Kidney epithelial cell (primary cell): ENCODE data around the gene TLR5. TPM values are rescaled to one million over a fixed set of nuclear protein-coding genes. Genes with fewer than 3 reads are reported as not detected.

Experiments used
- DNase-seq: peaks from one replicate; pipeline ENCODE4 v3.0.0-alpha.2; 2010; ENCODE audit warnings: low read depth
- H3K27me3 ChIP-seq: 2 replicates; pipeline ENCODE4 v1.6.0; 2011; ENCODE audit warnings: low read length; ENCODE audit not compliant: control insufficient read depth, insufficient read depth
- H3K36me3 ChIP-seq: 2 replicates; pipeline ENCODE4 v1.5.1; 2011; ENCODE audit warnings: low read length; ENCODE audit not compliant: control insufficient read depth, insufficient read depth
- H3K4me3 ChIP-seq: 2 replicates; pipeline ENCODE4 v1.5.1; 2011; ENCODE audit warnings: low read depth, mild to moderate bottlenecking, control low read depth, low read length
- total RNA-seq: library from RNA; depleted of rRNA; stranded (reverse); fragments of >200 nt; gene quantifications from 2 replicates; pipeline ENCODE4 v1.2.3, GENCODE V29; 2015
- TF ChIP-seq, protein P1 (sequence below): IDR thresholded peaks from 2 replicates; pipeline ENCODE4 v1.5.1; 2011; ENCODE audit warnings: mild to moderate bottlenecking, moderate library complexity, low read length, control low read depth, inconsistent platforms; ENCODE audit not compliant: insufficient read depth, poor library complexity, severe bottlenecking

Gene TLR5
- total RNA-seq, 1 donor from 2014 or later, result 3.7 TPM

DNA sequence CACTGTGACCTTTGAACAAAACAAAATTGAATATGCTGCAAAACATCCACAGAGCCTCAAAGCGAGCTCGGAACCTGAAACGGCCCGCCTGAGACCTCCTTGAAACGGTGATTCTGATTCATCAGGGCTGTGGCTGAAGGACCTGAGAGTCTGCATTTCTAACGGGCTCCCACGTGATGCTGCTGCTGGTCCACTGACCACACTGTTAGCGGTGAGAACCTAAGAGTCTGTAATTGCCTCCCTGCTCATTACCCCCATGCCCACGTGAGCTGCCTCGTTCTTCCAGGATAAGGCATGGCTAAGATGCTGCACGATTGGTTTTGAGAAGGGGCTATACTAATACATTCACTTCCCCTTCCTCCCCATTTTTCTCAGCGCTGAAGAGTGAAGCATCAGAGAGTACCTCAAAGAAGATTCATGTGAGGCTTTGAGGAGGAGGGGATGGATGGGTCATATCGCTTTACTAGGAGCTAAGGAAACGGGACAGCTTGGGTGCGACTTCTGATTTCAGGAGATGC is 9.7 kb downstream of the TLR5 start:
- Histone ChIP-seq H3K36me3 (no peaks in the 10 kb centered on the region), H3K4me3 (no peak overlapping the region), H3K27me3 (peaks cover 3% of the 10 kb centered on the region)
- TF ChIP-seq, protein P1, sequence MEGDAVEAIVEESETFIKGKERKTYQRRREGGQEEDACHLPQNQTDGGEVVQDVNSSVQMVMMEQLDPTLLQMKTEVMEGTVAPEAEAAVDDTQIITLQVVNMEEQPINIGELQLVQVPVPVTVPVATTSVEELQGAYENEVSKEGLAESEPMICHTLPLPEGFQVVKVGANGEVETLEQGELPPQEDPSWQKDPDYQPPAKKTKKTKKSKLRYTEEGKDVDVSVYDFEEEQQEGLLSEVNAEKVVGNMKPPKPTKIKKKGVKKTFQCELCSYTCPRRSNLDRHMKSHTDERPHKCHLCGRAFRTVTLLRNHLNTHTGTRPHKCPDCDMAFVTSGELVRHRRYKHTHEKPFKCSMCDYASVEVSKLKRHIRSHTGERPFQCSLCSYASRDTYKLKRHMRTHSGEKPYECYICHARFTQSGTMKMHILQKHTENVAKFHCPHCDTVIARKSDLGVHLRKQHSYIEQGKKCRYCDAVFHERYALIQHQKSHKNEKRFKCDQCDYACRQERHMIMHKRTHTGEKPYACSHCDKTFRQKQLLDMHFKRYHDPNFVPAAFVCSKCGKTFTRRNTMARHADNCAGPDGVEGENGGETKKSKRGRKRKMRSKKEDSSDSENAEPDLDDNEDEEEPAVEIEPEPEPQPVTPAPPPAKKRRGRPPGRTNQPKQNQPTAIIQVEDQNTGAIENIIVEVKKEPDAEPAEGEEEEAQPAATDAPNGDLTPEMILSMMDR, result no peak
- DNase-seq, result no peak

DNA sequence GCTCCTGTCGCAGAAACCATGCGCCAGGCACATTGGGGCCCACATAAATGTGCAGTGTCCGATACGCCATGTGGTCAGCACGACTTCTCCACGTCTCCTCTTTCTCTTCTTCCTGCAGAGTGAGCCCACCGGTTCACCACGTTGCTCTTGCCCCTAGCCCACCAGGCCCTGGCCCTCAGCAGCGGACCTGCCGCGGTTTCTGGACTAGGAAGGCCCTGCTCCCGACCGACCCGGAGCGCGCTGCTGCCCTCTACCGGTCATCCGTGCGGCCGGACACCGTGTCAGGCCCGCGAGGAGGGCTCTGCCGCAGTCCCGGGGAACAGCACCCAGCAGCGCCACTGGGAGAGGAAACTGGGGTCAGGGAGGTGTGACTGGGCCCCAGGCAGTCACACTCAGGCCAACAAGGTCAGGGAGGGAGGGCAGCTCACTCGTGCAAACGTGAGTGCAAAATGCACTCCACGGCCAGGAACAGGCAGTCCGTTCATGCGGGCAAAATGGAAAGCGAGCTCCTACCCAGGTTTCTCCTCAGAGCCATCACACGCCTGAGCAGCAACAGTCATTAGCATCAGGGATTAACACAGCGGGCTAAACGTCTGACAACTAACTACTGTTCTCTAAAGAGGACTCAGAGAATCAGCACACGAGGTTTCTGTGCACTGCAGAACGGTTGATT is 13.7 kb downstream of the TLR5 start:
- Histone ChIP-seq H3K36me3 (no peaks in the 10 kb centered on the region), H3K27me3 (peaks cover 3% of the 10 kb centered on the region), H3K4me3 (peak overlapping the region; percentile 19)
- TF ChIP-seq, protein P1, result peak; percentile 98
- no peak for DNase-seq

DNA sequence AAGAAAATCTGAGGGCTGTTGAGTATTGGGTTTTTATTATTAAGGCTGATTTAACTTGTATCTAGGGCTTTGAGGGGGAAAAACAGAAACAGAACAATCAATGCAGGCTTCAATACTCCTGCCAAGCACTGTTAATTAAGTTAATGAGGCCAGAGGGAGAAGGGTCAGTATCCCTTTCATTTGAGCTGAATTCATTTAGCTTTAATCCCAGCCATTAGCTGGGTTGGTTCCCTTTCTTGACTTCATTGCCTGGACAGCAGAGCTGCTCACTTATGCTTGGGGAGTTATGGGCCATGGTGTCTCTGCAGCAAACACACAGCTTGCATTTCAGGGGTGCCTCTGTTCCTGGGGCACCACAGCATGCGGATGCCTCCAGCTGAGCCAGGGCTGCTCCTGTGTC is 16.3 kb downstream of the TLR5 start:
- H3K27me3 ChIP-seq, result no peaks in the 10 kb centered on the region
- H3K36me3 ChIP-seq, result no peaks in the 10 kb centered on the region
- no peak for DNase-seq
- TF ChIP-seq, protein P1, result no peak
- H3K4me3 ChIP-seq, result no peak overlapping the region

DNA sequence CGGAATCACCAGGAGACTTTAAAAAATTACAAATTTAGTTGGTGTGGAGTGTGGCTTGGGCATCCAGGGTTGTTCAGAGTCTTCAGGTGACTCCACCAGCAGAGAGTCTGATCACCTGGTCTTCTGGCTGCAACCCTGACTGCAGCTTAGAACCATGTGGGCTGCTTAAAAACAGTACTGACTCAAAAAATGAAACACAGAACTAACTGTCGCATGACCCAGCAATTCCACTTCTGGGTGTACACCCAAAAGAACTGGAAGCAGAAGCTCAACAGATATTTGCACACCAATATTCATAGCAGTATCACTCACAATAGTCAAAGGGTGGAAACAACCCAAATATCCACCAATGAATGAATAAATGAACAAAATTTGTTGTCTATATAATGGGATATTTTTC is 17.3 kb downstream of the TLR5 start:
- H3K4me3 ChIP-seq, result no peak overlapping the region
- no peak for DNase-seq
- TF ChIP-seq, protein P1, result no peak

DNA sequence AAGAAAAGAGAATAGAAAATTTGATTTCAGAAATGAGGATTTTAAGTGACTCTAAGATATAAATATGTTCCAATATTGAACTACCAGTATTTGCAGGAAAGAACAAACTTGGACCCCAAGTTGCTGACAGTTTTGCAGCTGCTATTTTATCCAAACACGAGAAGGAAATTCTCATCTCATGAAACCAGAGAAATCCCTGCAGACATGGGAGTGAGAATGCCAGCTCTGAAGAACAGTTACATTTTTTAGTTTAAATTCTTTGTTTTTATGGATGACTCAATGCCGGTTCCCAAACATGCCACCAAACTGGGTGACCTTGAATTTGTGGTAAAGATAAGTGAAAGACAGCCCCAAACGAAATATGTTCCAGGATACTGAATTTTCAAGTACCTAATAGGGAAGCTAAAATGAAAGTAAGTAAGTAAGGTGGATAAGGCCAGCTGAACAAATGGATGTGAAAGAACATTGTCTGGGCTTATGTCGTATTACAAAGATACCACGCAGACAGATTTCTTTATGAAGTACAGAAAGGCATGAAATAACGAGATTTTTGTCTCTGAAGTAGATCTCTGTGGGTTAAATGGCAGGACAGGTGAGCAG is 19.9 kb downstream of the TLR5 start:
- TF ChIP-seq, protein P1, result no peak
- Histone ChIP-seq H3K27me3 (no peaks in the 10 kb centered on the region), H3K4me3 (no peak overlapping the region), H3K36me3 (no peaks in the 10 kb centered on the region)
- DNase-seq, result no peak

More for the DNA sequence above, 17.3 kb downstream of the TLR5 start:
- no peaks in the 10 kb centered on the region for H3K36me3 ChIP-seq
- no peaks in the 10 kb centered on the region for H3K27me3 ChIP-seq

DNA sequence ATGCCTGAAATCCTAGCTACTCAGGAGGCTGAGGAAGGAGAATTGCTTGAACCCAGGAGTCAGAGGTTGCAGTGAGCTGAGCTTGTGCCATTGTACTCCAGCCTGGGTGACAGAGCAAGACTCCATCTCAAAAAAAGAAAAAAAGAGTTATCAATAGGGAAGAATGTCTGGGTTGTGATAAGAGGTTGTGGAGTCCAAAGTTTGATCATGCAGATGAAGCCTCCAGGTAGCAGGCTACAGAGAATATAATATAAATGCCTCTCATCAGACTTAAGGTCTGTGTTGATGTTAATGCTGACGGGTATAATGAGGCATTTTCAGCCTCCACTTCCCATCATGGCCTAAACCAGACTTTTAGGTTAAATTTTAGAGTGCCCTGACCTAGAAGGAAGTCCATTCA is 24.6 kb downstream of the TLR5 start:
- TF ChIP-seq, protein P1, result no peak
- no peak overlapping the region for H3K4me3 ChIP-seq
- no peaks in the 10 kb centered on the region for H3K27me3 ChIP-seq
- no peak for DNase-seq
- no peaks in the 10 kb centered on the region for H3K36me3 ChIP-seq
